Urinary bladder (tissue), 4 donors: Measurements from ENCODE around the gene MCU. TPM values are rescaled to one million over a fixed set of nuclear protein-coding genes. Genes with fewer than 3 reads are reported as not detected.
"Not testable (repeated sequence)": the region's sequence is repeated elsewhere in the genome, so short reads cannot be mapped to it uniquely, and the experiment has no call there.

ENCODE experiments used
- DNase-seq: peaks from one replicate; pipeline ENCODE4 v3.0.0-alpha.2; 2015; ENCODE audit errors: extremely low spot score
- H3K27ac ChIP-seq: one replicate; pipeline ENCODE4 v1.5.1; 2013; ENCODE audit warnings: low read depth, mild to moderate bottlenecking, moderate library complexity
- H3K36me3 ChIP-seq: one replicate; pipeline ENCODE4 v1.6.1; 2013; ENCODE audit warnings: mild to moderate bottlenecking, moderate library complexity; ENCODE audit not compliant: insufficient read depth
- H3K4me1 ChIP-seq: one replicate; pipeline ENCODE4 v1.6.1; 2013; ENCODE audit warnings: mild to moderate bottlenecking, moderate library complexity; ENCODE audit not compliant: insufficient read depth
- H3K4me3 ChIP-seq: one replicate; pipeline ENCODE4 v1.5.1; 2013; ENCODE audit warnings: low read depth, low read length
- WGBS: extraction: QIAGEN DNeasy Blood & Tissue Kit; methylation state at CpG from one replicate; pipeline ENCODE4 v1.1.7; 2013; 5-methylcytosine and 5-hydroxymethylcytosine counted together
- polyA plus RNA-seq: library from polyadenylated mRNA; stranded (reverse); fragments of 200-250 nt; gene quantifications from one replicate; pipeline ENCODE4 v1.2.3, GENCODE V29; 2013
- total RNA-seq: library from RNA; depleted of rRNA; stranded (reverse); fragments of >200 nt; gene quantifications from one replicate; pipeline ENCODE4 v1.2.3, GENCODE V29; 2014
- donor health status: healthy with polysubstance abuse.
- donor health status: healthy.

MCU gene
- total and polyA plus RNA-seq, 2 donors, result 17.6 to 65.7 TPM

- WGBS, result 94% methylated on average over 3 of the region's 3 CpGs
- no peak overlapping the region for H3K27ac ChIP-seq
- H3K4me3 ChIP-seq, result no peak overlapping the region
- DNase-seq, result no peak
- no peaks in the 10 kb centered on the region for H3K36me3 ChIP-seq
- H3K4me1 ChIP-seq, result no peaks in the 10 kb centered on the region
Observed at GRCh38 chr10:72765051-72765745, 73.3 kb downstream of the MCU start.

DNA sequence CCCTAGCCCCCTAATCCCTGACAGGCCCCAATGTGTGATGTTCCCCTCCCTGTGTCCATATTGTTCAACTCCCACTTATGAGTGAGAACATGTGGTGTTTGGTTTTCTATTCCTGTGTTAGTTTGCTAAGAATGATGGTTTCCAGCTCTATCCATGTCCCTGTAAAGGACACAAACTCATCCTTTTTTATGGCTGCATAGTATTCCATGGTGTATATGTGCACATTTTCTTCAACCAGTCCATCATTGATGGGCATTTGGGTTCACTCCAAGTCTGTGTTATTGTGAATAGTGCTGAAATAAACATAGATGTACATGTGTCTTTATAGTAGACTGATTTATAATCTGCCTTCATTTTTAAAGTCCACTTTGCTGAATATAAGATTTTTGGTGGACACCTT lies 79.3 kb downstream of the MCU start:
- H3K27ac ChIP-seq, H3K36me3 ChIP-seq, H3K4me1 ChIP-seq, H3K4me3 ChIP-seq, DNase-seq: not testable (repeated sequence)

GRCh38 chr10:72772031-72772430 lies 80.1 kb downstream of the MCU start:
- 100% methylated on average over 1 of the region's 1 CpG for WGBS
- no peak for DNase-seq
- Histone ChIP-seq H3K4me1 (no peaks in the 10 kb centered on the region), H3K4me3 (no peak overlapping the region), H3K27ac (no peak overlapping the region), H3K36me3 (no peaks in the 10 kb centered on the region)

DNA sequence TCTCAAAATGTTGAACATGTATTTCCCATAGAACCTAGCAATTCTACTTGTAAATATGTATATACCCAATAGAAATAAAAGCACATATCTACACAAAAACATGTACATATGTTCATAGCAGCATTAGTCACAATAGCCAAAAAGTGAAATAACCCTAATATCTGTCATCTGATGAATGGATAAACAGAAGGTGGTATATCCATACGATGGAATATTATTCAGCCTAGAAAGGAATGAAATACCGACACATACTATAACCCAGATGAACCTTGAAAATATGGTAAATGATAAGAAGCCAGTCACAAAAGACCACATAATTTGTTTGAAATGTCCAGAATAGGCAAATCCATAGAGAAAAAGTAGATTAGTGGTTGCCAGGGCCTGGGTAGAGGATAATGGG lies 87.9 kb downstream of the MCU start:
- 98% methylated on average over 2 of the region's 2 CpGs for WGBS
- no peaks in the 10 kb centered on the region for H3K4me1 ChIP-seq
- no peak overlapping the region for H3K4me3 ChIP-seq

DNA sequence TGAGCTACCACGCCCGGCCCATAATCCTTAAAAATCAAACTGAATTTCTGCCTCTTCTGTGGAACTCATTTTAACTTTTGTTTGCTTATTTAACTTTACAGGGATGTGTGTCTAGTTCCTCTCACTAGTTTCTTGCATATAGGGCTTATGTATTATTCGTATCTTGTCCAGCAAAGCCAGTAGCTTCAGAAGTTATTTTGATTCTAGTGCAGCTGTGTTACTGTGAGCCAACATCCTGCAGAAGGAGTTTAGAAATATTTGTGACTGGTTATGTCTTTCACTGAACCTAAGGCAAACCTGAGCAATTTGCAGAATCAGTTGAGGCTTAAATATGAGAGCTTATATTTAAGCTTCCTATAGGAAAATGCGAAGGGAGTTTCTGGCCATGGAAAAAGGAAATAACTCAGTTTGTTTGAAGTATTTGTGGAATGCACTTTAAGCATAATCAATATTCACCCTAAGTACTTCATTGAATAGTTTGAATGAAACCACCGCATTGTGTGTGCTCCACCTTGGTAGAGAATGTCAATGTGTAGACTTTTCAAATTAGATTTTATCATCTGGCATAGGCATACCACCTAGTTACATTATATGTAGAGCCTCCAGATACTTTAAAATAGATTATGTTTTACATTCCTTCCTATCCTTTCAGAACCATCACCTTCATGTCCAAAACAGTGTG lies 90.8 kb downstream of the MCU start:
- Histone ChIP-seq H3K4me1 (no peaks in the 10 kb centered on the region), H3K4me3 (no peak overlapping the region), H3K36me3 (no peaks in the 10 kb centered on the region), H3K27ac (no peak overlapping the region)
- DNase-seq, result no peak
- WGBS, result 71% methylated on average over 5 of the region's 5 CpGs

More for the DNA sequence above, 87.9 kb downstream of the MCU start:
- no peak overlapping the region for H3K27ac ChIP-seq
- DNase-seq, result no peak
- no peaks in the 10 kb centered on the region for H3K36me3 ChIP-seq

- no peak for DNase-seq
- no peak overlapping the region for H3K27ac ChIP-seq
- no peak overlapping the region for H3K4me3 ChIP-seq
- H3K4me1 ChIP-seq, result no peaks in the 10 kb centered on the region
- no peaks in the 10 kb centered on the region for H3K36me3 ChIP-seq
- whole genome bisulfite sequencing, result 38% methylated on average over 1 of the region's 1 CpG
Observed at GRCh38 chr10:72783410-72783833, 91.5 kb downstream of the MCU start.

DNA sequence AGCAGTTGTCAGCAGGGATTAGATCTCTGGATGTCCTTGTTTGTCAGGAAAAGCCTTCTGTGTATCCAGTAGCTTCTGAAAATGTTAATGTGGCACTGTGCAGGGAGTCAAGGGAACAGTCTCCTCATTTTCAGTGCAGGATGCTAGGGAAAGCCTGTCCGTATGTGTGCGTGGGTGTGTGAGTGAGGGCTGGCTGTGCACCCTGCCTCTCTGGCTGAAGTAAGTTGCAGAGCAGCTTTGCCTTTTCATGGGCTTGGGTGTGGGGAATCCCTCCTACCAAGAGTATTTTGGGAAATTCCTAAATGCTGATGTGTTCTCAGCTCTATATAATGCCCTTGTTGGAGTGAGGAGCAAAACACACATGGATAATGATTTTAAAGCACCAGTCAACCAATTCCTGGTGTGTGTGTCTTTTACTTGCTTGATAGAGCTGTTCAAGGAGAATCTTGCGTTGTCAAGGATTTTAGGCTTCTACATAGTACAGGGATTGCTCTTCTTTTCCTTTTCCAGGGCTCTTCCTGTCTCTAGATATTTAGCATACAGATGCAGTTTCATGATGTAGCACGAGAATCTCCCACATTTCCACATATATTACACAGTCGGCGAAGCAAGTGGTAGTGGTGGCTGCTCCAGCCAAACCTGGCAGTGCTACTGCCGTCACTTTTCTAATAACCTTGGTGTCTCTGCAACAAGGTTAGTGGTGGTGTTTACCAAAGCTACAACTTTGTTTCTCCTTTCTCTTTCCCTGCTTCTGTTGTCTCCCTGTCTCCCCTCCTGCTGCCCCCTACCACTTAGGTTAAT lies 92.8 kb downstream of the MCU start:
- no peaks in the 10 kb centered on the region for H3K4me1 ChIP-seq
- peak; percentile 70 for DNase-seq
- 29% methylated on average over 7 of the region's 7 CpGs for WGBS
- no peak overlapping the region for H3K27ac ChIP-seq
- no peak overlapping the region for H3K4me3 ChIP-seq
- no peaks in the 10 kb centered on the region for H3K36me3 ChIP-seq

- Histone ChIP-seq H3K4me3 (no peak overlapping the region), H3K36me3 (no peaks in the 10 kb centered on the region), H3K4me1 (no peaks in the 10 kb centered on the region), H3K27ac (no peak overlapping the region)
- no peak for DNase-seq
- 67% methylated on average over 2 of the region's 2 CpGs for WGBS
Observed at GRCh38 chr10:72785409-72785808, 93.5 kb downstream of the MCU start.

DNA sequence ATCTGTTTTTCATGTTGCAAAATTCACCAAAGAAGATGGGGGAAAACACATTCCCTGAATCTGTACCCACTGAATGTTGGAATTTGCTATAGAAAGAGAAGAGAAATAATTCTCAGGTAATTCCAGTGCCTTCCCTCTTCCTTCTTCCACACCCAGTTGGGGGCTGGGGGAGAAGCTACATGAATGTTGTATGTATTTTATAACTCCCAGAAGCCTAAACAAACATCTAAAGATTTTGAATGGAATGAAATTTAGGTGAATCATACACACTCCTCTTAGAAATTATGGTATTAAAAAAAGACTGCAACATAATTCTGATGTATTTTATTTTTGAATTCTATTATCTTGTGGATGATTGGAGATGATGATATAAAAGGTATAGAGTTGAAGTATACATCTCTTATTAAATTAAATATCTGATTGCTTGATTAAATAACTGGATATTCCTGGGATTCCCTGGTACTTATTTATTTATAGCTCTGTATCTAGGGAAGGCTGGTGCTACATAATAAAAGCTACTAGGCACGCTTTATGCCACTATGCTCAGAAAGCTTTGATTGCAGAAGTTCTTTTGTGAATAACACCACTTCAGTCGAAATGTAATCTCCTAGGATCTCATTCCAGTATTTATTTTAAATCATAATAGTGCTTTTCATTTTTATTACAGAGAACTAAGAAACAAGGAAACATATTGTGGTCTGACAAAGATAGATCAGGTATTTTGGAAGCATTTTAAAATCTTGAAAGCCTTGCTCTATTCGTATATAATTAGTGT lies 98.5 kb downstream of the MCU start:
- no peaks in the 10 kb centered on the region for H3K36me3 ChIP-seq
- 39% methylated on average over 3 of the region's 3 CpGs for WGBS

DNA sequence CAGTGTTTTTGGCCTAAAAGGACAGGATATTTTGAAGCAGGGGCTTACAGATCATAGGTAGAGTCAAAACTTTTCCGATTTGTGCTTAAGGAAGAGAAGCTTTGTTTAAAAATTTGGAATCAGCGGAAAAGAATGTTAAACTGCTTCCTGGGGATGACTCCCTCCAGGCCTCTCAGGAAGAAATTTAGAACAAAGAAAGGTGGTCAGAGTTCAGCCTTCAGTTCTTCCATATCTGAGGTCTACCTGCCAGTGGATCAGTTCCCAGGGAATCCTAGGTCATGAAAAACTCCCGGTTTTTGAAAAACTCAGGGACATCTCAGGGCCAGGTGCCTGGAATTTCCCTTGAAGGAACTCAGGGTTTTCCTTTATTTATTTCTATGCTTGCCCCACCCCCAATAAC lies 100.3 kb downstream of the MCU start:
- Histone ChIP-seq H3K4me3 (no peak overlapping the region), H3K36me3 (no peaks in the 10 kb centered on the region), H3K4me1 (peaks cover 1% of the 10 kb centered on the region), H3K27ac (no peak overlapping the region)
- DNase-seq, result no peak
- WGBS, result 79% methylated on average over 3 of the region's 3 CpGs

More for the DNA sequence above, 98.5 kb downstream of the MCU start:
- H3K4me3 ChIP-seq, result no peak overlapping the region
- H3K27ac ChIP-seq, result no peak overlapping the region
- H3K4me1 ChIP-seq, result peaks cover 1% of the 10 kb centered on the region
- DNase-seq, result no peak

DNA sequence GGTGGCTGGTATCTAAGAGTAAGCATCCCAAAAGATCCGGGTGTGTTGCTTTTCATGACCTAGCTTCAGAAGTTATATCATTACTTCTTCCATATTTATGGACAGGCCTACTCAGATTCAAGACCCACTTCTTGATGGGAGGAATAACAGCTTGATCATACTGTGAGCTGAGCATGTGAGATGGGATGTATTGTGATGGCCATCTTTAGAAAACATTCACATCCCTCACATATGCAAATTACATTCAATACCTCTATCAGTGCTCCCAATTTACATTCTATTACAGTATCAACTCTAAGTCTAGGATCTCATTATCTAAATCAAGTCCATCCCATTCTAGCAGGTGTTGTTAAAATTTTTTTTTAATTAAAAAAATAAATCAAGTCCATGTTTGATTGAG lies 101.8 kb downstream of the MCU start:
- WGBS, result 98% methylated on average over 1 of the region's 1 CpG
- H3K4me3 ChIP-seq, result no peak overlapping the region
- no peaks in the 10 kb centered on the region for H3K36me3 ChIP-seq
- H3K4me1 ChIP-seq, result peaks cover 1% of the 10 kb centered on the region
- no peak overlapping the region for H3K27ac ChIP-seq
- DNase-seq, result no peak

GRCh38 chr10:72794260-72794659 lies 102.3 kb downstream of the MCU start:
- Histone ChIP-seq H3K4me3 (no peak overlapping the region), H3K4me1 (peaks cover 1% of the 10 kb centered on the region), H3K27ac (no peak overlapping the region), H3K36me3 (no peaks in the 10 kb centered on the region)
- DNase-seq, result no peak
- 91% methylated on average over 2 of the region's 2 CpGs for WGBS

GRCh38 chr10:72796042-72796441 lies 104.1 kb downstream of the MCU start:
- no peak for DNase-seq
- peaks cover 1% of the 10 kb centered on the region for H3K4me1 ChIP-seq
- H3K4me3 ChIP-seq, result no peak overlapping the region
- H3K36me3 ChIP-seq, result no peaks in the 10 kb centered on the region
- 86% methylated on average over 3 of the region's 3 CpGs for WGBS
- H3K27ac ChIP-seq, result no peak overlapping the region
